PC-3 (cell line): Measurements from ENCODE around the gene MIDN. TPM values are rescaled to one million over a fixed set of nuclear protein-coding genes. Genes with fewer than 3 reads are reported as not detected.

Experiments
- ATAC-seq: fragments of 200-7000 bp; cut with Tn5 transposase; 2 replicates; pipeline ENCODE4 v1.9.1; 2020; ENCODE audit warnings: mild to moderate bottlenecking, moderate library complexity
- BruUV-seq: library from RNA; stranded (reverse); fragments of 400-500 nt; replicated peaks from 2 replicates; lab custom pipeline; 2021; lab: Mats Ljungman, UMichigan
- CTCF ChIA-PET: fragments of 300-600 bp; sonication (Branson Sonifier 250); formaldehyde crosslinking; loops from one replicate; lab custom pipeline; 2022; ENCODE audit warnings: antibody characterized with exemption; lab: Charles Lee
- POLR2A ChIA-PET: fragments of 300-600 bp; sonication (Branson Sonifier 250); formaldehyde crosslinking; loops from one replicate; lab custom pipeline; 2022; ENCODE audit warnings: antibody characterized with exemption; ENCODE audit not compliant: unreplicated experiment; lab: Charles Lee
- DNase-seq: peaks from one replicate; pipeline ENCODE4 v3.0.0-alpha.2; 2015
- H2AFZ ChIP-seq: fragments of 300-600 bp; sonication (generic); 2 replicates; pipeline ENCODE4 v1.6.0; 2016; ENCODE audit warnings: antibody characterized with exemption, low read length
- H3F3A ChIP-seq: fragments of 300-600 bp; sonication (generic); one replicate; pipeline ENCODE4 v1.6.0; 2017; ENCODE audit warnings: antibody characterized with exemption, low read length, control low read depth, mild to moderate bottlenecking; ENCODE audit not compliant: unreplicated experiment
- H3K27ac ChIP-seq: fragments of 300-600 bp; sonication (generic); 2 replicates; pipeline ENCODE4 v1.5.1; 2016; ENCODE audit warnings: mild to moderate bottlenecking, low read length
- H3K27me3 ChIP-seq: fragments of 300-600 bp; sonication (generic); 2 replicates; pipeline ENCODE4 v1.6.1; 2016; ENCODE audit warnings: low read length, mixed read lengths
- H3K36me3 ChIP-seq: fragments of 300-600 bp; sonication (generic); 2 replicates; pipeline ENCODE4 v1.6.1; 2016; ENCODE audit warnings: low read depth, mixed run types, low read length, mixed read lengths
- H3K4me1 ChIP-seq: fragments of 300-600 bp; sonication (generic); 2 replicates; pipeline ENCODE4 v1.5.1; 2016; ENCODE audit warnings: low read length; ENCODE audit not compliant: insufficient read depth
- H3K4me2 ChIP-seq: fragments of 300-600 bp; sonication (generic); 2 replicates; pipeline ENCODE4 v1.6.0; 2016; ENCODE audit warnings: low read length
- H3K4me3 ChIP-seq: fragments of 300-600 bp; sonication (generic); 2 replicates; pipeline ENCODE4 v1.5.1; 2016; ENCODE audit warnings: mild to moderate bottlenecking, low read length, mixed read lengths
- H3K79me2 ChIP-seq: fragments of 300-600 bp; sonication (generic); 2 replicates; pipeline ENCODE4 v1.6.1; 2017; ENCODE audit warnings: low read length, mixed read lengths
- H3K9ac ChIP-seq: fragments of 300-600 bp; sonication (generic); 2 replicates; pipeline ENCODE4 v1.6.0; 2016; ENCODE audit warnings: mild to moderate bottlenecking, low read length
- H3K9me2 ChIP-seq: fragments of 300-600 bp; sonication (generic); replicated peaks from 2 replicates; pipeline ENCODE4 v1.6.1; 2016; ENCODE audit warnings: mixed run types, low read length, mixed read lengths
- H3K9me3 ChIP-seq: fragments of 300-600 bp; sonication (generic); 2 replicates; pipeline ENCODE4 v1.6.1; 2016; ENCODE audit warnings: low read length, mixed read lengths
- H4K20me1 ChIP-seq: fragments of 300-600 bp; sonication (generic); 2 replicates; pipeline ENCODE4 v1.6.1; 2016; ENCODE audit warnings: low read length, mixed read lengths
- CTCF ChIP-seq: fragments of 300-600 bp; sonication (generic); conservative IDR thresholded peaks from 2 replicates; pipeline ENCODE4 v1.5.1; 2017; ENCODE audit warnings: antibody characterized with exemption, low read depth, mild to moderate bottlenecking, low read length
- EZH2 ChIP-seq: fragments of 300-600 bp; sonication (generic); IDR thresholded peaks from one replicate; pipeline ENCODE4 v1.6.1; 2017; ENCODE audit warnings: antibody characterized with exemption, mild to moderate bottlenecking, low read length; ENCODE audit not compliant: unreplicated experiment
- EZH2phosphoT487 ChIP-seq: fragments of 300-600 bp; sonication (generic); IDR thresholded peaks from 2 replicates; pipeline ENCODE4 v1.6.1; 2018; ENCODE audit warnings: mild to moderate bottlenecking, antibody characterized with exemption, low read length, borderline replicate concordance
- intact Hi-C: fragments of 100-400 bp; cut with micrococcal nuclease; formaldehyde crosslinking; loops from 2 replicates; pipeline ENCODE4 v1.9.0; 2023
- total RNA-seq: library from RNA; depleted of rRNA; stranded (reverse); fragments of >200 nt; gene quantifications from 2 replicates; pipeline ENCODE4 v1.2.3, GENCODE V29; 2014

Gene MIDN
- total RNA-seq, 1 experiment from 2014 or later: 17.3 TPM

- no TSS peak for BruUV-seq
- ATAC-seq: no peak
- peaks cover 28% of the 10 kb centered on the region for H3K27me3 ChIP-seq
These were observed 44.2 kb downstream of the MIDN start for GRCh38 chr19:1292419-1293151.

GRCh38 chr19:1293782-1294604 is 45.6 kb downstream of the MIDN start:
- Histone ChIP-seq H3K27me3 (peaks cover 19% of the 10 kb centered on the region), H3K36me3 (no peaks in the 10 kb centered on the region), H2AFZ (no peak overlapping the region), H3K4me1 (no peaks in the 10 kb centered on the region), H3K4me3 (no peak overlapping the region), H3K79me2 (no peaks in the 10 kb centered on the region), H4K20me1 (no peaks in the 10 kb centered on the region), H3K27ac (no peak overlapping the region), H3K9ac (no peak overlapping the region), H3K9me3 (no peaks in the 10 kb centered on the region), H3F3A (no peaks in the 10 kb centered on the region), H3K9me2 (no peaks in the 10 kb centered on the region), H3K4me2 (no peak overlapping the region)
- ATAC-seq (no peak), DNase-seq (no peak)
- ChIA-PET POLR2A (no interaction called here), CTCF (interaction anchor here (0.6 kb wide), 1 partner anchor 566 kb away, joined by 6 read pairs; no protein-coding TSS in a partner anchor)
- intact Hi-C loops: no loop called here
- no peak for TF ChIP-seq CTCF
- no peak for TF ChIP-seq EZH2phosphoT487
- no peak for TF ChIP-seq EZH2
- BruUV-seq: no TSS peak

More at GRCh38 chr19:1292419-1293151, 44.2 kb downstream of the MIDN start:
- no peaks in the 10 kb centered on the region for H3K79me2 ChIP-seq
- H3K4me3 ChIP-seq: no peak overlapping the region
- no peak overlapping the region for H2AFZ ChIP-seq
- TF ChIP-seq EZH2phosphoT487 (no peak), CTCF (no peak), EZH2 (no peak)
- H3K9me3 ChIP-seq: no peaks in the 10 kb centered on the region
- POLR2A ChIA-PET: no interaction called here
- CTCF ChIA-PET: no interaction called here
- H3K36me3 ChIP-seq: no peaks in the 10 kb centered on the region
- H3F3A ChIP-seq: no peaks in the 10 kb centered on the region
- DNase-seq: no peak
- no peak overlapping the region for H3K27ac ChIP-seq
- H3K4me1 ChIP-seq: no peaks in the 10 kb centered on the region
- no peaks in the 10 kb centered on the region for H4K20me1 ChIP-seq
- peak overlapping the region; percentile 26; the same call in 1 of the 2 replicates for H3K4me2 ChIP-seq
- H3K9ac ChIP-seq: no peak overlapping the region
- H3K9me2 ChIP-seq: no peaks in the 10 kb centered on the region
- intact Hi-C loops: no loop called here
